Inferior parietal cortex (tissue), 1 donor: ENCODE measurements around the gene SH2D7.

Source experiments
- DNase-seq: peaks from one replicate; pipeline ENCODE4 v3.0.0-alpha.2; 2016; ENCODE audit errors: extremely low spot score

The SH2D7 gene

GRCh38 chr15:78077871-78078210, 14.5 kb upstream of the SH2D7 start:
- no peak for DNase-seq

- no peak for DNase-seq
Observed at GRCh38 chr15:78079298-78080087, 12.9 kb upstream of the SH2D7 start.

- DNase-seq, result no peak
Observed at GRCh38 chr15:78080088-78080460, 12.3 kb upstream of the SH2D7 start.

- DNase-seq, result no peak
Observed at GRCh38 chr15:78082106-78082742, 10.1 kb upstream of the SH2D7 start.

GRCh38 chr15:78082743-78083110, 9.6 kb upstream of the SH2D7 start:
- no peak for DNase-seq

GRCh38 chr15:78083186-78083585, 9.2 kb upstream of the SH2D7 start:
- no peak for DNase-seq

- DNase-seq, result no peak
Observed at GRCh38 chr15:78083687-78084448, 8.5 kb upstream of the SH2D7 start.

GRCh38 chr15:78084449-78084750, 8.0 kb upstream of the SH2D7 start:
- no peak for DNase-seq

GRCh38 chr15:78085928-78086327, 6.4 kb upstream of the SH2D7 start:
- DNase-seq, result no peak

- DNase-seq, result no peak
Observed at GRCh38 chr15:78087951-78088772, 4.2 kb upstream of the SH2D7 start.

GRCh38 chr15:78088773-78089080, 3.6 kb upstream of the SH2D7 start:
- no peak for DNase-seq

GRCh38 chr15:78090422-78091063, 1.8 kb upstream of the SH2D7 start:
- no peak for DNase-seq

GRCh38 chr15:78093242-78094020, 1.1 kb downstream of the SH2D7 start:
- DNase-seq, result no peak

GRCh38 chr15:78097667-78098066, 5.3 kb downstream of the SH2D7 start:
- DNase-seq, result no peak

- DNase-seq, result no peak
Observed at GRCh38 chr15:78098131-78098755, 5.9 kb downstream of the SH2D7 start.

- DNase-seq, result no peak
Observed at GRCh38 chr15:78100886-78101285, 8.5 kb downstream of the SH2D7 start.

- DNase-seq, result no peak
Observed at GRCh38 chr15:78101423-78102105, 9.2 kb downstream of the SH2D7 start.

GRCh38 chr15:78102211-78102610, 9.8 kb downstream of the SH2D7 start:
- DNase-seq, result no peak

- no peak for DNase-seq
Observed at GRCh38 chr15:78102741-78103140, 10.4 kb downstream of the SH2D7 start.
